ENCODE data around the gene SZRD1.

SZRD1 gene

DNA sequence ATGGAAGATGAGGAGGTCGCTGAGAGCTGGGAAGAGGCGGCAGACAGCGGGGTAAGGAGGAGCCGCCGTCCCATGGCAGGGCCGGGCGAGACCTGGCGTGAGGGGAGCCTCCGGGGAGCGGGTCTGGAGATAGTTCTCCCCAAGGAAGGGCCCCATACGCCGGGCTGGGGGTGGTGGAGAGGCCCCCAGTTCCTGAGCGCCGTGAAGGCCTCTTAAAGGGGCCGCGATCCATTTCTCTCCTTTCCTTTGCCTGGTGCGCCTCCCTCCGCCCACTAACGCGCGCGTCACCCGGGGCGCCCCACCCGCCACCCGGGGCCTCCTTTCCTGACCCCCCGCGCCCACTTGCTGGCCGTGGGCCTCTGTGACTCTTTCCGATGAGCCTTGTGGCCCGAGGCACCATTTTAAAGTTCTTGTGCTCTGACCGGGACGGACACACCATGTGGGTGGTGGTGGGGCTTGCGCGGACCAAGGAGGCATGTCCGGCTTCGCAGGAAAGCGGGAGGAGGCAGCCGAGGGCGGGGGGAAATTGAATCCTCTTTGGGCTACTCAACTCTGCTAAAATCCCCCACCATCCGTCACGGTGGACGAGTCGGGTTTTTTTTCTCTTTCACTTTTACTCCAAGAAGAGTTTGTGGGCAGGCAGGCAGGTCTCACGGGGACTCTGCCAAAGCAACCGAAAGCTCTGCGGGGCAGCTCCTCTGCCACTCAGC is 371 bp downstream of the SZRD1 start:
- DNase-seq (ENCODE audit: extremely low read depth in 1 of 2, low read depth in 1 of 2), result peak; percentile 80 to 83

DNA sequence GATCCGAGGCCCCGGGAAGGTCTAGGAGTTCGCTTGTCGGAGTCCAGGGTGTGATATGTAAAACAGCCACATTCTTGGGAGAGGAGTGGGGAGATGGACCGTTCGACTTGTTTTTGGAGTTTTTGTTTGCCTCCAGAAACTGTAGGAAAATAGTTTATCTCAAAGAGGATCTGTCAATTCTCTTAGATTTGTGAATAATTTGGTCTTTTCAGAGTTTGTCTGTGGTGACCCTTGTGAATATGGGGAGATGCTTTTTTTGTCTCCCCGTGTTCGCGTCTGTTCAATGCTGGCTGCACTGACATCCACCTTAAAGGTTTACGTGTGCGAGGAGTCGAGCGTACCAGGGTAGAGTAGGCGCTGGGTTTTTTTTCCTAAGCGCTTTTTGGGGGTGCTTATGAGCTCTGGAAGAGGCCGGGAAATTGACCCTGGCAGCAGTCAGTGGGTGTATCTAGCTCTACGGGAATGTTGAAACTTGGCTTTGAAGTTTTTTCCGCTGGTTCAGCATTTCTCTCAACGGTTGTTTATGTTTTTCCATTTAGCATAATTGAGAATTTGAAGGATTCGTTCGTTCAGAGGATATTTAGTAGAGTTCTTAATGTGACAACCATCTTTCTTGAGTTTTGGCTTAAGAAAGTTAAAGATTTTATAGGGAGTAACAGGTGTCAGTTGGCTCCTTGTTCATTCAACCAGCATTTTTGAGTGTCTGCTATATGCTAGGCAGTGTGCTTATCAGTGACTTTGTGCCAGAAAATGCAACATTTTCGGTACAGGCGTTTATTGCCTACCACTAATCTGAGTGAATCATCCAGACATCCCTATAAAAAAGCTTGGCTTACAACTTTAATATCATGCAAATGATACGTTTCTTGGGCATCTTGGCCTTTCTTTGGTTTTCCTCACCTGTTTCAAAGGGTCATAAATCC is 1.2 kb downstream of the SZRD1 start:
- no peak for DNase-seq (ENCODE audit: extremely low read depth in 1 of 2, low read depth in 1 of 2)

DNA sequence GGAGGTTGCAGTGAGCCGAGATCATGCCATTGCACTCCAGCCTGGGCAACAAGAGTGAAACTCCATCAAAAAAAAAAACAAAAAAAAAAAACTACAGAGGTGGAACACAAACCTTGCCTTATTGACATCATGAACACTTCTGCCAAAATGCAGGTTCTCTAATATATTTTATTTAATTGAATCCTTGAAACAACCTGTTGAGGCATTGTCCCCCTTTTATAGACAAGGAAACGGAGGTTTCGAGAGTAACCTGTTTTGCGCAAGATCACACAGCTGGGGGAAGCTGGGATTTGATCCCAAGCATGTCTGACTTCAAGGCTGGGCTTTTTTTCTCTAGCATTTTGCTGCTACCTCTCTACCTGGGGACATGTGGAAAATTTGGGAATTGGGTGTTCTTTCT is 2.8 kb downstream of the SZRD1 start:
- no peak for DNase-seq (ENCODE audit: extremely low read depth in 1 of 2, low read depth in 1 of 2)

DNA sequence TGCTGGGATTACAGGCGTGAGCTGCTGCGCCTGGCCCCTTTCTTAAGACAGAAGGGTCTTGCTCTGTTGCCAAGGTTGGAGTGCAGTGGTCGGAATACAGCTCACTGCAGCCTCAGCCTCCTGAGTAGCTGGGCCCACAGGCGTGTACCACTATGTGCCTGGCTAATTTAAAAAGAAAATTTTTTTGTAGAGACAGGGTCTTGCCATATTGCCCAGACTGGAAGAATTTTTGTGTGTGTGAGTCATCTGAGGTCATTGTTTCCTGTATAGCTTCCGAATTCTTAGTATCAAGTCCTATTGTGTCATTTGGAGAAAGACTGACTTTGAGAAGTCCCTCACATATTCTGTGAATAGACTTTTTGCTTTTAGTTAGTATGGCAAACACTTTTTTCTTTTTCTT is 4.7 kb downstream of the SZRD1 start:
- DNase-seq (ENCODE audit: extremely low read depth in 1 of 2, low read depth in 1 of 2), result no peak

DNA sequence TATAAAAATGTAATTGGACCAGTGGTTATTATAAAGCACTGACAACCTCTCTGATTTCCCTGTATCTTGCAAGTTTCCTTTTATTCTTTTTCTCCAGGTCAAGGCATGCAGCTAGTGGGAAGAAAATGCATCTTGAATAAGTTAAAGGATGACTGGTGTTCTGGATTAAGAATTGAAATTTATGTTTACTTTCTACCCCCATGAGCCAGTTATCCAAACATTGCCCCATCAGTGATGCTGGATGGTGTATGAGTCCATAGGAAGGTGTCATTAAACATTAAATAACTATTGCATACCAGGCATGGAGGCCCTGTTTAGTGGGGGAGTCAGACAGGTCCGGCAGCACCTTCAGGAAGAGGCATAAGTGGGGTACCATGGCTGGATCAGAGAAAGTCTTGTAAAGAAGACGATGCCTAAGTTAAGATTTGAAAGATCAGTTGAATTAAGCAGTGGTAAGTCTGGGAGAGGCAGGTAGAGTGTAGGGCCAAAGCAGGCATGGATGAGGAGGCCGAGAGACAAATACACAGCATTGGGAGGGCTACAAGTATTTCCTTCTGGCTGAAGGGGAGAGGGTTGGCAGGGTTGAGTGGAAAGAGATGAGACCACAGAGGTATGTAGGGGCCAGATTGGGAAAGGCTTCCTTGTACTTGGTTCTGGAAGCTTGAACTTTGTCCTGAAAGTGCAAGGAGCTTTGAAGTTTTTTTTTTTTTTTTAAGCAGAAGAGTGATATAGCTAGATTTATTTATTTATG is 5.7 kb downstream of the SZRD1 start:
- no peak for DNase-seq (ENCODE audit: extremely low read depth in 1 of 2, low read depth in 1 of 2)

DNA sequence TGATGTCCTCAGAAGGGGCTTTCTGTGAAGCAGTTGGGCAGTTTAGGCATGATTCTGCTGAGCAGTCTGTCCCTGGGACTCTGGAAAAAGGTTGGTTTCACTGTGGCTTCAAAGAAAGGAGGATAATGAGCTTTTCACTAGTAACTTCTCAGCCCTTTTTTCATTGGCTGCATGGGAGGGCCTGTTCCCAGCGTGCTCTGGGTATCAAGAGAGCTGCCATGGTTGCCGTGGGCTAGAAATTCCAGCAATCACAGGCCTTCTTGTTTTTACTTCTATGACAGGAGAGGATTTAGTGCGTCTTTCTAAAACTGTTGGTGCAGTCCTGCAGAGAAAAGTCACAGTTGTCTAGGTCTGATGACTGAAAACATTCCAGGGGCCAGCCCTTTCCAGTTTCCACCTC is 7.2 kb downstream of the SZRD1 start:
- no peak for DNase-seq (ENCODE audit: extremely low read depth in 1 of 2, low read depth in 1 of 2)

DNA sequence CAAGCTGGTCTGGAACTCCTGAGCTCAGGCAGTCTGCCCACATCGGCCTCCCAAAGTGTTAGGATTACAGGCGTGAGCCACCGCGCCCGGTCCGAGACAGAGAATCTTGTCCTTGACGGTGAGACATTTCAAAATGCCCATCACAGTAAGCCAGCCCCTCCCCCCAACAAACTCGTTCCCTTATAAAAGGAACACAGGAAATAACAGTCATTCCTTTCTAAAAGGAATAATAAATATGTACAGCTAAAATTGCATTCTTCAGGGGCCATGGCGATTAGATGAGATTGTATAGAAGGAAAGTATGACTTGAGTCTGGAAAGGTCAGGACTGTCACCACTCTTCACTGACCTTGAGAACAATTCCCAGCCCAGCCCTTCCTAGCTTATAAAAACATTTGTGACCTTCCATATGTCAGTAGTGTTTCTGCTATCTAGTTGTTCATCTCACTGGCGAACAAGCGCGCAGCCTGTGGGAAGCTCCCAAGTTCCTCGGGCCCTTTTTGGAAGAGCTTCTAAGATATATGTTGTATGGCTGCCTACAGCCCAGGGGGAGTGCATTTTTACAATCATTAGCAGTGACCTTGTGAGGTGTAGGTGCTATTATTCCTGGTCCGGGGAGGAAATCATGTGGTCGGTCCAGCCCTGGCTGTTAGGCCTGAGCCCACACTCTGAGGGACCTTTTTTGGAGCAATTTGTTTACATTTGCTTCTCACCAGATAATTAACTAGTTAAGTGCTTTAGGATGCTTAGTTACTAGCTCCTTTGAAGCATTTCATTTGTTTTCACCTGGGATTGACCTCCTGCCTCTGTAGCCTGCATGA is 8.7 kb downstream of the SZRD1 start:
- no peak for DNase-seq (ENCODE audit: extremely low read depth in 1 of 2, low read depth in 1 of 2)

DNA sequence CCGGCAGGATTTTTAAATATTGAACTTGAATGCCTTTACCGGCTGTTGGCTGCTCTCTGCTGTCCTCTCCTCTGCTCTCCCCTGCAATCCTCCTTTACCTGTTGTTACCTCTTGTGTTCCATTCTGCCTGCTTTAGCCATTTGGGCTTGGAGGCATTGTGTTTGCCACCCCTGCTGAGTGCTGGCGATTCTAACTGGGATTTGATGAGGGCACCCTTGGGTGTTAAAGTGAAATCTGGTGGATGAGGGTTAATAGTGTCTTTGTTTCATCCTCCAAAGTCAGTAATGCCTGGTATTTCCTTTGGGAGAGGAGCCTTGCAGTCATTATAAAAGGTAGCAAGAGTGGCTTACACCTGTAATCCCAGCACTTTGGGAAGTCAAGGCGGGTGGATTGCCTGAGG is 9.9 kb downstream of the SZRD1 start:
- no peak for DNase-seq (ENCODE audit: extremely low read depth in 1 of 2, low read depth in 1 of 2)

DNA sequence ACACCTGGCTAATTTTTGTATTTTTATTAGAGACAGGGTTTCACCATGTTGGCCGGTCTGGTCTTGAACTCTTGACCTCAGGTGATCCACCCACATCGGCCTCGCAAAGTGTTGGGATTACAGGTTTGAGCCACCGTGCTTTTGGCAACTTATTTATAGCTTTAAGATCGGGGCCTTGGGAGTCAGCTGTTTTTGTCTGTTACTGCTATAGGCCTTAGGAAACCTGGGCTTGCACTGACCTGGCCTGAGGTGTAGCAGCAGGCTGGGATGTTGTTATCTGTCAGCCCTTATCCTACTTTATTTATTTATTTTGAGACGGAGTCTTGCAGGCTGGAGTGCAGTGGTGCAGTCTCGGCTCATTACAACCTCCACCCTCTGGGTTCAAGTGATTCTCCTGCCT is 11.4 kb downstream of the SZRD1 start:
- DNase-seq (ENCODE audit: extremely low read depth in 1 of 2, low read depth in 1 of 2), result no peak

DNA sequence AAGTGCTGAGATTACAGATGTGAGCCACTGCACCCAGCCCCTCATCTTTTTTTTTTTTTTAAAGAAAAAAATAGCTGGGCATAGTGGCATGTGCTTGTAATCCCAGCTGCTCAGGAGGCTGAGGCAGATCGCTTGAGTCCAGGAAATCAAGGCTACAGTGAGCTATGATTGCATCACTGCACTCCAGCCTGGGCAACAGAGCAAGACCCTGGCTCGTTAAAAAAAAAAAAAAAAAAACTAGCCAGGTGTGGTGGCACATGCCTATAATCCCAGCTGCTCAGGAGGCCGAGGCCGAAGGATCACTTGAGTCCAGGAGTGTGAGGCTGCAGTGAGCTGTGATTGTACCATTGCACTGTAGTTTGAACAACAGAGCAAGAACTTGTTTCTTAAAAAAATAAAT is 13.8 kb downstream of the SZRD1 start:
- no peak for DNase-seq (ENCODE audit: extremely low read depth in 1 of 2, low read depth in 1 of 2)

DNA sequence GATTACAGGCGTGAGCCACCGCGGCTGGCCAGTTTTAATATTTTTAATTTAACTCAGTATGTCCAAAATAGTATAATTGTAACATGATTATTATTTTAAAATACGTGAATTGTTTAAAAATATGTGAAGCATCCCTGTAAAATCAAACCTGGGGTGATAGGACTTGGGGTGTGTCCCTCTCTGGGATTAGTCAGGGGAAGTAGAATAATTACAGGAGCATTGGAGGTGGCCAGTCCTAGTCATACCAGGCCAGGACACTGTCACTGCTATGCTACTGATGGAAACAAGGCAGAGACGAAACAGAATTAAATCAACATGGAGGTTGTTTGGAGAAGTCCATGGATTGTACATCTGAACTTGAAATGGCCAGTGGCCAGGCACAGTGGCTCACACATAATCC is 16.8 kb downstream of the SZRD1 start:
- no peak for DNase-seq (ENCODE audit: extremely low read depth in 1 of 2, low read depth in 1 of 2)

DNA sequence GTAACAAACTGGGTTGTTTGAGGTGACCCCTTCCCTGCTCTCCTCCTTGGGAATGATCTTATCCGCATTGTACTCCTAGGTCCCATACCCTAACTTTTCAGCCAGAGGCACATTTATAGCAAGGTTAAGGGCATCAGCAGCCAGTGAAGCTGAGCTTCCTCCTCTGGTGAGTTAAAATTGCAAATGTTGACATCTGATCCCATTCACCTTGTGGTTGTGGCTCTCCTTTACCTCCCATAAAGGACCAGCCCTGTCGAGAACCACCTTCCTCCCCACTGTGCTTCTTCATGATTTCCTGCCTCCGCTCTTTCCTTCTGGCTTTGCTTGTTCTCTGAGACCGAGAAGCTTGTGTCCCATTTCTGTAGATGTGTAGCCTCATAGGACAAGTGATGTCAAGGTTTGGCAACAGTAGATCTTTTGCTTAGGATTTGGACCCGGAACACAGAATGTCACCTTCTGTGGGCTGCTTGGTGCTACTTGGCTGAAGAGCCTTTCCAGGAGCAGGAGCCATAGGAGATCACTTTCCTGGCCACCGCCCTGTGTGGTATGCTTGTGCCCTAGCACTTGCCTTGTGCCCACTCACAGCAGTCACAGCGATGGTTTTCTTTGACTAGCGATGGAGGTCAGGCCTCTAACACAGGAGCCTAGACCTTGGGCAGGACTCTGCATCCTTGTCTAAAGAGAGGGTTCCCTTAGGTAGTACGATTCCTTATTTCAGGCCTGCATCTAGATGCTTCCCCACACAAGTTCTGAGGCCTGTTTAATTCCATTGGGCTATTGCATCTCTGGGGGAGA is 18.8 kb downstream of the SZRD1 start:
- DNase-seq (ENCODE audit: extremely low read depth in 1 of 2, low read depth in 1 of 2), result no peak

DNA sequence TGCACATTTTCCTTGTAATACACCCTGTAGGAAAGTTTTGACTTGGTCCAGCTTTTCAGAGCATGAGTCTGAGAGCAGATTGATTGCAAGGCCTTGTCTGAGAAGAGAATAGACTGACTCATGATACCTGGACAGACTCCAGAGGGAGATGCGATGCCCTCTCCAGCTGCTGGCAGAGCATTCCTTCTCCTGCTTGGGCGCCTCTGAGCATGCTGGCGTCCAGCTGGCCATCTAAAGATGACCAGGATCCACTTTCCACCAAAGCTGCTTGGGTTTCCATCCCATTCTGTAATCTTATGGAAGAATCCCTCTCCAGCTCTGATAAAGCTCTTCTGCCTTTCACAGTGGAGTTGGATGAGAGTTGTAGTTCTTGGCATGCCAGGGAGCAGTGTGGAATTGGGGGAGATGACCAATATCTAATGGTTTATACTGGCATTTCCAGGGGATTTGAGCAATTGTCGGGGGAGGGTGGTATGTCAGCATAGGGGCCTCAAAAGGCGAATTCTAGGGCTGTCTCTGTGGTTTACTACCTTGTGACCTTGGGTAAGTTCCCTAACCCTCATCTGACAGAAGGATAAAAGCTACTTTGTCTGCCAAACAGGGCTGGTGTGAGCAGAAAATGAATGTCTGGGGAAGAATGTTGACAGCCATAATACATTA is 19.5 kb downstream of the SZRD1 start:
- DNase-seq (ENCODE audit: extremely low read depth in 1 of 2, low read depth in 1 of 2), result no peak

DNA sequence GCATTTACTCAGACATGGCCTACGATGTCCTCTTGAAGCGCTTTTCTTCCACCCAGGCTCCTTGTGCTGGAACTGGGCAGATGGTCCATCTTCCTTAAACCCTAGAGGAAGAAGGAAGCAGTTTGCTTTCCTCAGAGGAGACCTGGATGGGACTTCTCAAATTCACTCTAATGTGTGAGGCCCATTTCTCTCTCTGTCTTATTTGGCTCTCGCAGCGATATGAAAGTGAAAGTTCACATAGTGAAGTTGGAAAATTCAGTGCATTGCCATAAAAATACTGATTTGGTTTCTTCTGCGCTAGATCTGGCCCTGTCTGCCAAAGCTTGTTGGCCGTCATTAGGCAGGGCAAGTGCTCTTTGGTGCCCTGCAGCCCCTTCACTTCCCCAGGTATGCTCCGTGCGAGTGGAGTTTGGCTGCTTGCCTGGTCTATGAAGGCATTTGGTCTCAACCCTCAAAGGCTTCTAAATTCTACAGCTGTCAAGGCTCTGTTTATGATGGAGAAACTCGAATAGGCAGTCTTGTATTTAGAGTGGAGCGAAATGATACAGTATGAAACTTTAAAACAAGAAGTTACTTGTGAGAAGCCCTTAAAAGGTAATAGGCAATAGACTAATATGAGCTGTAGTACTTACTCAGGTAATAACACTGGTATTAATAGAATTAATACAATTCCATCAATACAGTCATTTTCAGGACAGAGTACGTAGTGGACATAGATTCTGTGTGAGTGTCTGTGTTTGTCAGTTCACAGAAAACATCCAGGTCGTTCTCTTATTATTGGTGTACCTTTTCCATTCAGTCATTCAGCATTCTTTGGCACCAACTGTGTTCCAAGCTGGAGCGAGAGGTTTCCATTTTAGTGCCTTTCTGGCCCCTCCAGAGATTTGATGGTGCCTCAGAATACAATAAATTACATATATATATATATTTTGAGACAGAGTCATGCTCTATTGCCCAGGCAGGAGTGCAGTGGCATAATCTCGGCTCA is 20.5 kb downstream of the SZRD1 start:
- no peak for DNase-seq (ENCODE audit: extremely low read depth in 1 of 2, low read depth in 1 of 2)

DNA sequence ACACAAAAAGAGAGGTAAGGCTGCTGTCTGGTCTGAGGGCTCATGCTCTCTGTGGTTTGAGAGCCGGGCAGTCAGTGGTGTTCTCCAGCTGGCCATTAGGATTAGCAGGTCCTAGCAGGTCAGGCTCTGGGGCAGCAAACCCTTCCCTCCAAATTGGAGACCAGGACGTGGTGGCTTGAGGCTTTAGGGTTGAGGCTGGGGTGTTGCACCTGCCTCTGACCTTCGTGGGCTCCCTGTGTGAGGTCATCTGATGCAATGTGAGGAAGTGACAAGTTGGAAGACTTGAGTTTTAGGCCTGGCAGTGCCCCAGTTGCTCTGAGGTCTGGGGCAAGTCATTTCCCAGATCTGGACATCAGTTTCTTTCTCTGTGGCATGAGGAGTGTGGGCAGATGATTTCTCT is 24.4 kb downstream of the SZRD1 start:
- DNase-seq (ENCODE audit: extremely low read depth in 1 of 2, low read depth in 1 of 2), result peak in 1 of 2 donors; percentile 14

DNA sequence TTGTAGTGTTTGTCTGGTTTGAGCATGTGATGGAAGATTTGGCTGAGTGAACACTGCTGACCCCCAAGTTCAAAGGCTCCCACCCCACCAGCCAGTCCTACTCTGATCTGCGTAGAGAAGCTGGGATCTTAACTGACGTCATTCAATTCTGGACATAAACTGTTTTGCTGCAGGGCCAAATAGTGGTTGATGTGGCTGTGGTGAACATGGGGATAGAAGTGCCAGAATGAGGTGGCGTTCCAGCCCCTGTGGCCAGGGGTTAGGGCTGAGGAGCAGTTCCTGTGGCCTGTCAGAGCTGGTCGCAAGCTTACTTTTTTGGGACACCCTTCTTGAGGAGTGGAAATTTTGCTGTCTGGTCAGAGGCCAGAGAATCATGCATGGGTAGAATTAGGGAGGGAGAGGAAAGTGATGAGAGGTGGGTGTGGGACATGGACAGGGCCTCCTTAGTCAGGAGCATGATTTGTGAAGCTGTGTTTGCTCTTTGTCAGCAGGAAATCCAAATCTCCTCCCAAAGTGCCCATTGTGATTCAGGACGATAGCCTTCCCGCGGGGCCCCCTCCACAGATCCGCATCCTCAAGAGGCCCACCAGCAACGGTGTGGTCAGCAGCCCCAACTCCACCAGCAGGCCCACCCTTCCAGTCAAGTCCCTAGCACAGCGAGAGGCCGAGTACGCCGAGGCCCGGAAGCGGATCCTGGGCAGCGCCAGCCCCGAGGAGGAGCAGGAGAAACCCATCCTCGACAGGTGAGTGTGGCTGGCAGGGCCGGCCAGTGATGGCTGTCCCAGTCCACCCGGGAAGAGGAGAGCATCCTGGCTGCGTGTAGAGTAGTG is 25.9 kb downstream of the SZRD1 start:
- no peak for DNase-seq (ENCODE audit: extremely low read depth in 1 of 2, low read depth in 1 of 2)

All from stimulated activated CD8-positive, alpha-beta memory T cell treated with anti-CD3 and anti-CD28 coated beads, Interleukin-7, amount 100 ng/mL, for 48 hours (primary cell).